ENCODE results near the gene SHMT2.
A peak's percentile ranks its signal among the peaks of the same experiment; 100 is the strongest.
"Not testable (repeated sequence)": the region's sequence is repeated elsewhere in the genome, so short reads cannot be mapped to it uniquely, and the experiment has no call there.

Gene SHMT2

DNA sequence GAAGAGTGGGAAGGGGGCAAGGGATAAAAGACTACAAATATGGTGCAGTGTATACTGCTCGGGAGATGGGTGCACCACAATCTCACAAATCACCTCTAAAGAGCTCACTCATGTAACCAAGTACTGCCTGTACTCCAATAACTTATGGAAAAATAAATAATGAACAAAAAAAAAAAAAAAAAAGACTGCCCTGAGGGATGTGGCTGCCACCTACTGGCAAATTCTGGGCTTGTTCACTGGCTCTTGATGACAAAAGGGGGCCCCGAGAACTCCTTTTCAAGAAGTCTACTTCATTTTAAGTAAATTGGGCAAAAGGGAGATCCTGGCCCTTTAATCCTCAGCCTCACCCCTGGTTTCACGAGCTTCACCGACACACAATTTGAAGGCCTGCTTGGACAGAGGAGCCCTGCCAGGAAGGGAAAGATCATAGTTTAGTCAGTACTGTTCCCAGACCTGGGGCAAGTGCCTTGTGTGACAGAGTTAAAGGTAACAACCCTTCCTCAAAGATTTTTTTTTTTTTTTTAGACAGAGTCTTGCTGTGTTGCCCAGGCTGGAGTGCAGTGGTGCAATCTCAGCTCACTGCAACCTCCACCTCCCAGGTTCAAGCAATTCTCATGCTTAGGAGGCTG lies 47.5 kb downstream of the SHMT2 start:
- DNase-seq: peak; percentile 58
- in situ Hi-C loops (cut with HindIII; ENCODE audit: low pct_ligation_motif_present, low pct_unique_long_range_greater_than_20kb, low sequenced_read_pairs): loop anchor here (25.0 kb wide), 1 partner anchor 185 kb away; the partner anchor contains the start of genes GLI1 and INHBE

DNA sequence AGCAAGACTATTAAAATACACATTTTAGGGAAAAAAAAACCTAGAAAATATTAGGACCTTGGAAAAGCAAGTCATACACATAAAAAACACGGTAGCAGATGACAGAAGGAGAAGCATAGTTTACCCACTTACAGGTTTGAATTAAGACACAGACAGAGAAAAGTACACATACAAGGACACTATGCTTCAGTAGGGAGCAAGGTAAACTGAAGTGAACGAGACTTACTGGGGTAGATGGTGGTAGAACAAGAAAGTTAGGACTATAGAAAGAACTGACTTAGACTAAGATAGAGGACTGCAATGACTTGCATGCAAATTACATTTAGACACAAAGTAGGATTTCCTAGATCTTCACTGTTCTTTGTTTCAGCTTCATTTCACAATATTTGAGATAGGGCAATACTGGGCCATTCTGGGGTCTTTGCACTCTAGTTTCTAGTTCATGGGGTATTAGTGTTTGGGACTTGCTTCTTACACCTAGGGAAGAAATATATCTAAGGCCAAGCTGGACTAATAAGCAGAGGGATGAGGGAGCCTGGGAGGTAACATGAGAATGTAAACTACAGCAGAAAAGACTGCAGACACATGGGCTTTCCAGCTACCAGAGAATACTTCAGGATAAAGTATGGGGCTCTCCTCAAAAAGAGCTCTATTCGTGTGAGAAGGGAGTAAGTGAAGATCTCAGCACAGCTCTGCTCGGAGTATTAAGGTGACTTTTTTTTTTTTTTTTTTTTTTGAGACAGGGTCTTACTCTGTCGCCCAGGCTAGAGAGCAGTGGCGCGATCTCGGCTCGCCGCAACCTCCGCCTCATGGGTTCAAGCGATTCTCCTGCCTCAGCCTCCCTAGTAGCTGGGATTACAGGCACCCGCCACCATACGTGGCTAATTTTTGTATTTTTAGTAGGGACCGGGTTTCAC lies 49.2 kb downstream of the SHMT2 start:
- in situ Hi-C loops (cut with HindIII; ENCODE audit: low pct_ligation_motif_present, low pct_unique_long_range_greater_than_20kb, low sequenced_read_pairs): loop anchor here (25.0 kb wide), 1 partner anchor 184 kb away; the partner anchor contains the start of genes GLI1 and INHBE
- DNase-seq: no peak

DNA sequence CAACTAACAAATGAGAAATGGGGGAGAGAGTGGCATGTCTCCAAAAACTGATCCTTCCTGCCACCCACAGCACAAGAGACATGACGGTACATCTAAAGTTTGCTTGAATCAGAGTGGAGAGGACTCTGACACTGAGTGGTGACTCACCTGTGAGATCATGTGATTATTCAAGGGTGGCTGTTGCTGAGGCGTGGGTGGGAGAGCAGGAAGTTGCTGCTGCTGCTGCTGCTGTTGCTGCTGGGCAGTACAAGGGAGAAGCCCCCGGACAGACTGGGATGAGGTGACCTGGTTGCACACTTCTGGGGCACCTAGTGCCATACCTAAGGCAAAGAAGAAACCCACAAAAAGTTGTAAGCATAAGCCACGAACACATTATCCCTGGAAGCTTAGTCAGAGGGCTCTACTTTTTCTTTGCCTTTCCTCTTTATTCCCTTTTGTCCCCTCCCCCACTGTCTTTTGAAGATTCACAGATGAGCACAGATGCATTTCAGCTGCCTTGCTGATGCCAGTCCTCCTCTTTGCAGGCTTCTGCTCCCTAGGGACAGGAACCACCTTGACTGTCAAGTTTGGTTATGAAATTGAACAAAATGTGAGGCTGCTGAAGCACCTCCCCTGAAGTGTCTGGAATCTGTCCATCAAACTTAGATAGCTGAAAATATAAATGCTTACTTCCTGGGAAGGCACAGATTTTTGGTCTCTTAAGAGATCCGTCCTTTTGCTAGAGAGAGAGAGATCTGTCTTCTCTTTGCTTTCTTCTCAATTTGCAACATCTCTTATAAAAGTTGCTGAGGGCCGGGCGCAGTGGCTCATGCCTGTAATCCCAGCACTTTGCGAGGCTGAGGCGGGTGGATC lies 50.9 kb downstream of the SHMT2 start:
- DNase-seq: peak; percentile 97
- in situ Hi-C loops (cut with HindIII; ENCODE audit: low pct_ligation_motif_present, low pct_unique_long_range_greater_than_20kb, low sequenced_read_pairs): loop anchor here (25.0 kb wide), 1 partner anchor 182 kb away; the partner anchor contains the start of genes GLI1 and INHBE

DNA sequence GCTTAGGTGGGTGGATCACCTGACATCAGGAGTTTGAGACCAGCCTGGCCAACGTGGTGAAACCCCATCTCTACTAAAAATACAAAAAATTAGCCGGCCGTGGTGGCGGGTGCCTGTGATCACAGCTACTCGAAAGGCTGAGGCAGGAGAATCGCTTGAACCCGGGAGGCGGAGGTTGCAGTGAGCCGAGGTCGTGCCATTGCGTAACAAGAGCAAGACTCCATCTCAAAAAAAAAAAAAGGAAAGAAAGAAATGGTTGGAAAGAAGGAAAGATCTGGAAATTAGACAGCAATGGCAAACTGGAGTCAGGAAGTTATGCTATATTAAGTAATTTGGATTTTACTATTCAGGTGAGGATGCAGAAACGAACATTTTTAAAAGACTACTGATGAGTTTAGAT lies 52.6 kb downstream of the SHMT2 start:
- DNase-seq: not testable (repeated sequence)
- in situ Hi-C loops (cut with HindIII; ENCODE audit: low pct_ligation_motif_present, low pct_unique_long_range_greater_than_20kb, low sequenced_read_pairs): loop anchor here (25.0 kb wide), 1 partner anchor 180 kb away; the partner anchor contains the start of genes GLI1 and INHBE

Measured in ACHN (cell line).